ENCODE measurements around the gene OR10G4.

OR10G4 gene

DNA sequence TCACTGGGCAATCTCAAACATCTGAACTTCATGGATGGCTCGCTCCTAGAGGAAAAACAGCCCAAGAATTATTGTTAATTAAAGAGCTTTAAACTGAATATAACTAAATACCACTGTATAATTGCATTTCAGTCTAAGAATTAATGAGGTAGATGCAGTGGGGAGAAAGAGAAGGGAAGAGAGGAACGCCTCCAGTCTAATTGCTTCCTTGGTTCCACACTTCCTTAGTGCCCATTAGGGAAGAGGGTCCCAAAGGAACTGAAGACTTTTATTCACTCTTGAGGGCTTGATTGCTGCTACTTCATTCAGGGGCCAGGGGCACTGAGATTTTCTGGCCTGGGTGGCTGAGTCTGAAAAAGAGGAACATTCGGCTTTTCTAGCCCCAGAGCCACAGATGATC, 40.2 kb downstream of the OR10G4 start:
- TF ChIP-seq, protein P1, sequence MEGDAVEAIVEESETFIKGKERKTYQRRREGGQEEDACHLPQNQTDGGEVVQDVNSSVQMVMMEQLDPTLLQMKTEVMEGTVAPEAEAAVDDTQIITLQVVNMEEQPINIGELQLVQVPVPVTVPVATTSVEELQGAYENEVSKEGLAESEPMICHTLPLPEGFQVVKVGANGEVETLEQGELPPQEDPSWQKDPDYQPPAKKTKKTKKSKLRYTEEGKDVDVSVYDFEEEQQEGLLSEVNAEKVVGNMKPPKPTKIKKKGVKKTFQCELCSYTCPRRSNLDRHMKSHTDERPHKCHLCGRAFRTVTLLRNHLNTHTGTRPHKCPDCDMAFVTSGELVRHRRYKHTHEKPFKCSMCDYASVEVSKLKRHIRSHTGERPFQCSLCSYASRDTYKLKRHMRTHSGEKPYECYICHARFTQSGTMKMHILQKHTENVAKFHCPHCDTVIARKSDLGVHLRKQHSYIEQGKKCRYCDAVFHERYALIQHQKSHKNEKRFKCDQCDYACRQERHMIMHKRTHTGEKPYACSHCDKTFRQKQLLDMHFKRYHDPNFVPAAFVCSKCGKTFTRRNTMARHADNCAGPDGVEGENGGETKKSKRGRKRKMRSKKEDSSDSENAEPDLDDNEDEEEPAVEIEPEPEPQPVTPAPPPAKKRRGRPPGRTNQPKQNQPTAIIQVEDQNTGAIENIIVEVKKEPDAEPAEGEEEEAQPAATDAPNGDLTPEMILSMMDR (conservative IDR thresholded peaks at IDR 0.05; ENCODE audit: low read depth): no peak
- ChIA-PET POLR2A (ENCODE audit: low non-redundant PET) (no interaction called here), CTCF (no interaction called here)
- DNase-seq (ENCODE audit: low spot score): no peak
- H3K27ac ChIP-seq: no peak overlapping the region
